ENCODE data around the gene BASP1. TPM values are rescaled to one million over a fixed set of nuclear protein-coding genes. Genes with fewer than 3 reads are reported as not detected.

Gene BASP1
- total RNA-seq, 1 experiment from 2014 or later = 0.34 TPM

GRCh38 chr5:17180330-17180843 lies 37.0 kb upstream of the BASP1 start:
- Histone ChIP-seq H4K20me1 (ENCODE audit: insufficient read depth) (no peaks in the 10 kb centered on the region), H3K27me3 (ENCODE audit: insufficient read depth, low read length) (no peaks in the 10 kb centered on the region), H3K36me3 (ENCODE audit: control insufficient read depth in 1 of 2, insufficient read depth in 2 of 2, low read length in 2 of 2) (no peaks in the 10 kb centered on the region), H3K79me2 (ENCODE audit: insufficient read depth, low read length) (no peaks in the 10 kb centered on the region), H3K27ac (ENCODE audit: low read depth, low read length) (no peak overlapping the region), H3K9ac (ENCODE audit: low read length) (no peak overlapping the region), H2AFZ (ENCODE audit: low read depth, low read length, poor library complexity, severe bottlenecking) (no peak overlapping the region), H3K9me3 (ENCODE audit: control insufficient read depth in 1 of 2, insufficient read depth in 1 of 2, low read depth in 1 of 2, low read length in 2 of 2) (no peaks in the 10 kb centered on the region), H3K4me3 (replicated peaks in 1 of 2; ENCODE audit: low read depth in 1 of 2, low read length in 2 of 2) (no peak overlapping the region), H3K9me2 (ENCODE audit: insufficient read depth) (no peaks in the 10 kb centered on the region), H3K4me1 (ENCODE audit: control insufficient read depth in 1 of 2, insufficient read depth in 2 of 2, low read length in 2 of 2) (peaks cover 0 to 15% of the 10 kb centered on the region in 2 experiments; a peak in 1 of 4 replicates), H3K4me2 (ENCODE audit: low read length) (no peak overlapping the region)
- no peak for TF ChIP-seq RAD21 (IDR thresholded peaks at IDR 0.05; ENCODE audit: low read depth)
- TF ChIP-seq ZFX (IDR thresholded peaks at IDR 0.05) = no peak
- no peak for TF ChIP-seq ELF1 (IDR thresholded peaks at IDR 0.05; ENCODE audit: borderline replicate concordance, low read depth)
- no peak for TF ChIP-seq ZBTB33 (IDR thresholded peaks at IDR 0.05; ENCODE audit: extremely low read depth, insufficient replicate concordance, low read length)
- no peak for TF ChIP-seq CEBPB (IDR thresholded peaks at IDR 0.05; ENCODE audit: low read depth)
- TF ChIP-seq, protein P1, sequence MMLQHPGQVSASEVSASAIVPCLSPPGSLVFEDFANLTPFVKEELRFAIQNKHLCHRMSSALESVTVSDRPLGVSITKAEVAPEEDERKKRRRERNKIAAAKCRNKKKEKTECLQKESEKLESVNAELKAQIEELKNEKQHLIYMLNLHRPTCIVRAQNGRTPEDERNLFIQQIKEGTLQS (IDR thresholded peaks at IDR 0.05) = no peak
- no peak for TF ChIP-seq TCF7L2 (IDR thresholded peaks at IDR 0.05; ENCODE audit: borderline replicate concordance, extremely low read depth, insufficient read depth, insufficient read length)
- TF ChIP-seq FOSL1 (IDR thresholded peaks at IDR 0.05; ENCODE audit: low read depth) = no peak
- no peak for TF ChIP-seq REST (IDR thresholded peaks at IDR 0.05; ENCODE audit: low read depth)
- TF ChIP-seq EZH2phosphoT487 (IDR thresholded peaks at IDR 0.05; ENCODE audit: borderline replicate concordance) = no peak
- TF ChIP-seq MAX (IDR thresholded peaks at IDR 0.05) = no peak
- CTCF ChIA-PET = interaction anchor here (1.0 kb wide), 1 partner anchor 9 kb away, joined by 4 read pairs; no protein-coding TSS in a partner anchor
- RAD21 ChIA-PET (ENCODE audit: low non-redundant PET in 1 of 2, low total read pairs in 2 of 2, uncharacterized antibody in 2 of 2, unreplicated experiment in 2 of 2) = no interaction called here
- intact Hi-C loops (cut with micrococcal nuclease) = no loop called here
- BruUV-seq (replicated peaks) = no TSS peak
- DNase-seq (ENCODE audit: low read depth, low spot score) (no peak), ATAC-seq (no peak)
- POLR2A ChIA-PET = no interaction called here
